ENCODE results near the gene GCH1. TPM values are rescaled to one million over a fixed set of nuclear protein-coding genes. Genes with fewer than 3 reads are reported as not detected.

Gene GCH1
- total RNA-seq, 4 donors from 2014 or later, result 9.5 to 14.3 (median 12.1) TPM

- DNase-seq (ENCODE audit: low spot score in 2 of 2), result no peak
- Histone ChIP-seq H3K4me3 (no peak overlapping the region), H3K9me3 (no peaks in the 10 kb centered on the region), H3K27me3 (no peaks in the 10 kb centered on the region), H3K4me1 (no peaks in the 10 kb centered on the region), H3K36me3 (no peaks in the 10 kb centered on the region), H3K27ac (no peak overlapping the region)
- TF ChIP-seq POLR2A (IDR thresholded peaks at IDR 0.05), result no peak
- TF ChIP-seq POLR2AphosphoS5 (IDR thresholded peaks at IDR 0.05), result no peak
- TF ChIP-seq EP300 (IDR thresholded peaks at IDR 0.05), result no peak
- TF ChIP-seq, protein P1, sequence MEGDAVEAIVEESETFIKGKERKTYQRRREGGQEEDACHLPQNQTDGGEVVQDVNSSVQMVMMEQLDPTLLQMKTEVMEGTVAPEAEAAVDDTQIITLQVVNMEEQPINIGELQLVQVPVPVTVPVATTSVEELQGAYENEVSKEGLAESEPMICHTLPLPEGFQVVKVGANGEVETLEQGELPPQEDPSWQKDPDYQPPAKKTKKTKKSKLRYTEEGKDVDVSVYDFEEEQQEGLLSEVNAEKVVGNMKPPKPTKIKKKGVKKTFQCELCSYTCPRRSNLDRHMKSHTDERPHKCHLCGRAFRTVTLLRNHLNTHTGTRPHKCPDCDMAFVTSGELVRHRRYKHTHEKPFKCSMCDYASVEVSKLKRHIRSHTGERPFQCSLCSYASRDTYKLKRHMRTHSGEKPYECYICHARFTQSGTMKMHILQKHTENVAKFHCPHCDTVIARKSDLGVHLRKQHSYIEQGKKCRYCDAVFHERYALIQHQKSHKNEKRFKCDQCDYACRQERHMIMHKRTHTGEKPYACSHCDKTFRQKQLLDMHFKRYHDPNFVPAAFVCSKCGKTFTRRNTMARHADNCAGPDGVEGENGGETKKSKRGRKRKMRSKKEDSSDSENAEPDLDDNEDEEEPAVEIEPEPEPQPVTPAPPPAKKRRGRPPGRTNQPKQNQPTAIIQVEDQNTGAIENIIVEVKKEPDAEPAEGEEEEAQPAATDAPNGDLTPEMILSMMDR (IDR thresholded peaks at IDR 0.05), result no peak
- 90% methylated on average over 4 of the region's 4 CpGs for WGBS
These were observed 40.3 kb upstream of the GCH1 start for GRCh38 chr14:54942913-54943312.

DNA sequence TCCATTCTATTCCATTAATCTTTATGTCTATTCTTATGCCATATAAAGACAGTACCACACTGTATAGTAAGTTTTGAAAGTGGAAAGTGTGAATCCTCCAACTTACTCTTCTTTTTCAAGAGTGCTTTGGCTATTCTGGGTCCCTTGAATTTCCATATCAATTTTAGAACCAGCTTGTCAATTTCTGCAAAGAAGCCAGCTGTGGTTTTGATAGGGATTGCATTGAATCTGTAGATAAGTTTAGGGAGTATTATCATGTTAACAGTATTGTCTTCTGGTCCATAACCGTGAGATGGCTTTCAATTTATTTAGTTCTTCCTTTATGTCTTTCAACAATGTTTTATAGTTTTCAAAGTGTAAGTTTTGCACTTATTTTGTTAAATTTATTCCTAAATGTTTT is 34.2 kb upstream of the GCH1 start:
- Histone ChIP-seq H3K9me3 (no peaks in the 10 kb centered on the region), H3K4me3 (no peak overlapping the region), H3K27me3 (no peaks in the 10 kb centered on the region), H3K36me3 (no peaks in the 10 kb centered on the region), H3K4me1 (no peaks in the 10 kb centered on the region), H3K27ac (no peak overlapping the region)
- WGBS, result 95% methylated on average over 1 of the region's 1 CpG
- no peak for TF ChIP-seq POLR2AphosphoS5 (IDR thresholded peaks at IDR 0.05)
- TF ChIP-seq, protein P1 (IDR thresholded peaks at IDR 0.05), result no peak
- TF ChIP-seq EP300 (IDR thresholded peaks at IDR 0.05), result no peak
- no peak for TF ChIP-seq POLR2A (IDR thresholded peaks at IDR 0.05)
- no peak for DNase-seq (ENCODE audit: low spot score in 2 of 2)

GRCh38 chr14:54935958-54936357 is 33.3 kb upstream of the GCH1 start:
- no peak for DNase-seq (ENCODE audit: low spot score in 2 of 2)
- WGBS, result 97% methylated on average over 5 of the region's 5 CpGs
- TF ChIP-seq, protein P1 (IDR thresholded peaks at IDR 0.05), result no peak
- no peak for TF ChIP-seq POLR2A (IDR thresholded peaks at IDR 0.05)
- TF ChIP-seq EP300 (IDR thresholded peaks at IDR 0.05), result no peak
- TF ChIP-seq POLR2AphosphoS5 (IDR thresholded peaks at IDR 0.05), result no peak
- no peaks in the 10 kb centered on the region for H3K4me1 ChIP-seq
- no peak overlapping the region for H3K4me3 ChIP-seq
- H3K27me3 ChIP-seq, result no peaks in the 10 kb centered on the region
- H3K9me3 ChIP-seq, result no peaks in the 10 kb centered on the region
- H3K36me3 ChIP-seq, result no peaks in the 10 kb centered on the region
- H3K27ac ChIP-seq, result no peak overlapping the region

DNA sequence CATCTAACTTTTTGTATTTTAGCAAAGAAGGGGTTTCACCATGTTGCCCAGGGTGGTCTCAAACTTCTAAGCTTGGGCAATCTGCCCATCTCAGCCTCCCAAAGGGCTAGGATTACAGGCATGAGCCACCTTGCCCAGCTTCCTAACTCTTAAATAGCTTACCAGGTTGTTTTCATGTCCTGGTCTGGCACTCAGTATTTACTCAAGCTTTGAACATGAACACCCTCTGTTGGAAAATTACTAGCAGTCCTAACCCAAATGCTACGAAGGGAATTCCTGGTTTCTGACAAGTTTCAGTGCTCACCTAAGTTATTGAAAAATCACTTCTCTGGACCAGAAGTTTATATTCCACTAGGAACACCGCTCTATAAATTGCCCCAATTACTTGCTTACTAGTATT is 32.5 kb upstream of the GCH1 start:
- Histone ChIP-seq H3K4me1 (no peaks in the 10 kb centered on the region), H3K4me3 (no peak overlapping the region), H3K27me3 (no peaks in the 10 kb centered on the region), H3K9me3 (no peaks in the 10 kb centered on the region), H3K36me3 (no peaks in the 10 kb centered on the region), H3K27ac (no peak overlapping the region)
- WGBS, result 49% methylated on average over 2 of the region's 2 CpGs
- DNase-seq (ENCODE audit: low spot score in 2 of 2), result no peak
- TF ChIP-seq EP300 (IDR thresholded peaks at IDR 0.05) (no peak), POLR2AphosphoS5 (IDR thresholded peaks at IDR 0.05) (no peak), POLR2A (IDR thresholded peaks at IDR 0.05) (no peak)
- TF ChIP-seq, protein P1 (IDR thresholded peaks at IDR 0.05), result no peak

- Histone ChIP-seq H3K27me3 (no peaks in the 10 kb centered on the region), H3K27ac (no peak overlapping the region), H3K4me1 (no peaks in the 10 kb centered on the region), H3K36me3 (no peaks in the 10 kb centered on the region), H3K9me3 (no peaks in the 10 kb centered on the region), H3K4me3 (no peak overlapping the region)
- 74% methylated on average over 1 of the region's 1 CpG for WGBS
- no peak for DNase-seq (ENCODE audit: low spot score in 2 of 2)
- TF ChIP-seq EP300 (IDR thresholded peaks at IDR 0.05), result no peak
- TF ChIP-seq POLR2A (IDR thresholded peaks at IDR 0.05), result no peak
- no peak for TF ChIP-seq POLR2AphosphoS5 (IDR thresholded peaks at IDR 0.05)
- TF ChIP-seq, protein P1 (IDR thresholded peaks at IDR 0.05), result no peak
These were observed 30.4 kb upstream of the GCH1 start for GRCh38 chr14:54933006-54933405.

Measured in suprapubic skin (tissue), 4 donors.